IPS-15b (cell line): Measurements from ENCODE around the gene RPS6KB2.
"Not testable (repeated sequence)": the region's sequence is repeated elsewhere in the genome, so short reads cannot be mapped to it uniquely, and the experiment has no call there.

Experiments
- H3K27me3 ChIP-seq: one replicate; pipeline ENCODE4 v1.6.1; 2013; ENCODE audit warnings: low read length; ENCODE audit not compliant: control insufficient read depth, insufficient read depth
- H3K36me3 ChIP-seq: one replicate; pipeline ENCODE4 v1.6.1; 2013; ENCODE audit warnings: low read length; ENCODE audit not compliant: control insufficient read depth, insufficient read depth
- H3K4me1 ChIP-seq: one replicate; pipeline ENCODE4 v1.6.1; 2013; ENCODE audit warnings: mild to moderate bottlenecking, low read length; ENCODE audit not compliant: control insufficient read depth, insufficient read depth
- H3K4me3 ChIP-seq: one replicate; pipeline ENCODE4 v1.5.1; 2013; ENCODE audit warnings: low read depth, low read length
- H3K9ac ChIP-seq: one replicate; pipeline ENCODE4 v1.6.1; 2013; ENCODE audit warnings: low read depth, mild to moderate bottlenecking, low read length
- H3K9me3 ChIP-seq: one replicate; pipeline ENCODE4 v1.6.1; 2013; ENCODE audit warnings: mild to moderate bottlenecking, low read length; ENCODE audit not compliant: control insufficient read depth, insufficient read depth

RPS6KB2 gene

GRCh38 chr11:67427364-67427859 lies 882 bp upstream of the RPS6KB2 start:
- not testable (repeated sequence) for H3K4me1 ChIP-seq, H3K9me3 ChIP-seq, H3K27me3 ChIP-seq, H3K9ac ChIP-seq, H3K36me3 ChIP-seq
- peak overlapping the region; percentile 99 for H3K4me3 ChIP-seq

GRCh38 chr11:67429038-67429668 lies 859 bp downstream of the RPS6KB2 start:
- no peaks in the 10 kb centered on the region for H3K9me3 ChIP-seq
- no peaks in the 10 kb centered on the region for H3K27me3 ChIP-seq
- peak overlapping the region; percentile 99 for H3K4me3 ChIP-seq
- peaks cover 16% of the 10 kb centered on the region for H3K36me3 ChIP-seq
- peak overlapping the region; percentile 85 for H3K9ac ChIP-seq
- H3K4me1 ChIP-seq = no peaks in the 10 kb centered on the region

- H3K27me3 ChIP-seq = no peaks in the 10 kb centered on the region
- no peak overlapping the region for H3K9ac ChIP-seq
- H3K9me3 ChIP-seq = no peaks in the 10 kb centered on the region
- no peak overlapping the region for H3K4me3 ChIP-seq
- no peaks in the 10 kb centered on the region for H3K4me1 ChIP-seq
- peaks cover 22% of the 10 kb centered on the region for H3K36me3 ChIP-seq
Observed at GRCh38 chr11:67429722-67430121, 1.4 kb downstream of the RPS6KB2 start.

- peaks cover 32% of the 10 kb centered on the region for H3K36me3 ChIP-seq
- H3K9ac ChIP-seq = no peak overlapping the region
- H3K4me3 ChIP-seq = no peak overlapping the region
- peaks cover under 1% of the 10 kb centered on the region for H3K4me1 ChIP-seq
- H3K27me3 ChIP-seq = no peaks in the 10 kb centered on the region
- H3K9me3 ChIP-seq = no peaks in the 10 kb centered on the region
Observed at GRCh38 chr11:67431346-67432249, 3.3 kb downstream of the RPS6KB2 start.

- H3K27me3 ChIP-seq = no peaks in the 10 kb centered on the region
- no peak overlapping the region for H3K4me3 ChIP-seq
- H3K9ac ChIP-seq = no peak overlapping the region
- H3K36me3 ChIP-seq = peaks cover 36% of the 10 kb centered on the region
- H3K9me3 ChIP-seq = no peaks in the 10 kb centered on the region
- peaks cover 4% of the 10 kb centered on the region for H3K4me1 ChIP-seq
Observed at GRCh38 chr11:67432655-67433349, 4.5 kb downstream of the RPS6KB2 start.

- Histone ChIP-seq H3K9ac (no peak overlapping the region), H3K4me3 (no peak overlapping the region), H3K36me3 (peaks cover 44% of the 10 kb centered on the region), H3K27me3 (no peaks in the 10 kb centered on the region), H3K9me3 (no peaks in the 10 kb centered on the region), H3K4me1 (peaks cover 4% of the 10 kb centered on the region)
Observed at GRCh38 chr11:67433536-67434394, 5.5 kb downstream of the RPS6KB2 start.

GRCh38 chr11:67434395-67434881 lies 6.1 kb downstream of the RPS6KB2 start:
- peaks cover 4% of the 10 kb centered on the region for H3K4me1 ChIP-seq

GRCh38 chr11:67435031-67435726 lies 6.9 kb downstream of the RPS6KB2 start:
- no peaks in the 10 kb centered on the region for H3K9me3 ChIP-seq
- peaks cover 56% of the 10 kb centered on the region for H3K36me3 ChIP-seq
- H3K4me3 ChIP-seq = no peak overlapping the region
- H3K27me3 ChIP-seq = no peaks in the 10 kb centered on the region
- peaks cover 4% of the 10 kb centered on the region for H3K4me1 ChIP-seq
- no peak overlapping the region for H3K9ac ChIP-seq

More at GRCh38 chr11:67434395-67434881, 6.1 kb downstream of the RPS6KB2 start:
- H3K9ac ChIP-seq = no peak overlapping the region
- no peaks in the 10 kb centered on the region for H3K27me3 ChIP-seq
- H3K36me3 ChIP-seq = peaks cover 50% of the 10 kb centered on the region
- H3K4me3 ChIP-seq = no peak overlapping the region
- H3K9me3 ChIP-seq = no peaks in the 10 kb centered on the region

GRCh38 chr11:67435727-67436458 lies 7.6 kb downstream of the RPS6KB2 start:
- Histone ChIP-seq H3K4me1 (peaks cover 4% of the 10 kb centered on the region), H3K4me3 (no peak overlapping the region), H3K9me3 (no peaks in the 10 kb centered on the region), H3K36me3 (peaks cover 58% of the 10 kb centered on the region), H3K27me3 (no peaks in the 10 kb centered on the region), H3K9ac (no peak overlapping the region)

GRCh38 chr11:67436459-67437081 lies 8.3 kb downstream of the RPS6KB2 start:
- no peak overlapping the region for H3K4me3 ChIP-seq
- H3K9ac ChIP-seq = peak overlapping the region; percentile 47
- H3K27me3 ChIP-seq = no peaks in the 10 kb centered on the region
- peaks cover 4% of the 10 kb centered on the region for H3K4me1 ChIP-seq
- no peaks in the 10 kb centered on the region for H3K9me3 ChIP-seq
- H3K36me3 ChIP-seq = peaks cover 56% of the 10 kb centered on the region
